GM21528 (cell line): Measurements from ENCODE around the gene FANCI.
"Not testable (repeated sequence)": the region's sequence is repeated elsewhere in the genome, so short reads cannot be mapped to it uniquely, and the experiment has no call there.

Experiments
- ATAC-seq: cut with Tn5 transposase; IDR thresholded peaks from one replicate; pipeline ENCODE4 v1.9.1; 2021; ENCODE audit warnings: mild to moderate bottlenecking, moderate library complexity; ENCODE audit not compliant: unreplicated experiment, low FRiP score

Gene FANCI

GRCh38 chr15:89221543-89221942, 22.2 kb upstream of the FANCI start, which contains the start of gene RLBP1:
Gene RLBP1 (minus strand): TSS chr15:89221579. CDS start chr15:89218975, 2,604 bp downstream.
- ATAC-seq, result no peak

- no peak for ATAC-seq
Observed at GRCh38 chr15:89225588-89225987, 18.2 kb upstream of the FANCI start.

- no peak for ATAC-seq
Observed at GRCh38 chr15:89226359-89227221, 17.2 kb upstream of the FANCI start.

GRCh38 chr15:89227425-89227824, 16.4 kb upstream of the FANCI start:
- ATAC-seq, result no peak

- no peak for ATAC-seq
Observed at GRCh38 chr15:89230277-89230676, 13.5 kb upstream of the FANCI start.

GRCh38 chr15:89231832-89232231, 11.9 kb upstream of the FANCI start:
- no peak for ATAC-seq

GRCh38 chr15:89239883-89240810, 3.6 kb upstream of the FANCI start:
- not testable (repeated sequence) for ATAC-seq

GRCh38 chr15:89243046-89243690, 611 bp upstream of the FANCI start:
- no peak for ATAC-seq

GRCh38 chr15:89244574-89244903, 760 bp downstream of the FANCI start:
- ATAC-seq, result peak; percentile 16

- no peak for ATAC-seq
Observed at GRCh38 chr15:89247446-89247845, 3.7 kb downstream of the FANCI start.

GRCh38 chr15:89248584-89248983, 4.8 kb downstream of the FANCI start:
- ATAC-seq, result no peak

- not testable (repeated sequence) for ATAC-seq
Observed at GRCh38 chr15:89250142-89250541, 6.4 kb downstream of the FANCI start.

GRCh38 chr15:89277281-89277680, 33.5 kb downstream of the FANCI start:
- ATAC-seq, result not testable (repeated sequence)

- ATAC-seq, result no peak
Observed at GRCh38 chr15:89278307-89278706, 34.5 kb downstream of the FANCI start.

GRCh38 chr15:89282631-89283030, 38.9 kb downstream of the FANCI start:
- no peak for ATAC-seq

- ATAC-seq, result no peak
Observed at GRCh38 chr15:89283201-89283600, 39.4 kb downstream of the FANCI start.

- ATAC-seq, result no peak
Observed at GRCh38 chr15:89291934-89292438, 48.2 kb downstream of the FANCI start.

GRCh38 chr15:89293012-89293411, 49.2 kb downstream of the FANCI start:
- no peak for ATAC-seq

- ATAC-seq, result no peak
Observed at GRCh38 chr15:89299896-89300295, 56.1 kb downstream of the FANCI start.

- no peak for ATAC-seq
Observed at GRCh38 chr15:89301304-89302089, 57.7 kb downstream of the FANCI start.
